ENCODE results near the gene MREG. TPM values are rescaled to one million over a fixed set of nuclear protein-coding genes. Genes with fewer than 3 reads are reported as not detected.

MREG gene
- total and polyA plus RNA-seq, 9 of the 15 experiments (the other 6 are each of a cell fraction or from before 2014, with no cell fraction given): 0.77 to 3.8 (median 2.3) TPM

DNA sequence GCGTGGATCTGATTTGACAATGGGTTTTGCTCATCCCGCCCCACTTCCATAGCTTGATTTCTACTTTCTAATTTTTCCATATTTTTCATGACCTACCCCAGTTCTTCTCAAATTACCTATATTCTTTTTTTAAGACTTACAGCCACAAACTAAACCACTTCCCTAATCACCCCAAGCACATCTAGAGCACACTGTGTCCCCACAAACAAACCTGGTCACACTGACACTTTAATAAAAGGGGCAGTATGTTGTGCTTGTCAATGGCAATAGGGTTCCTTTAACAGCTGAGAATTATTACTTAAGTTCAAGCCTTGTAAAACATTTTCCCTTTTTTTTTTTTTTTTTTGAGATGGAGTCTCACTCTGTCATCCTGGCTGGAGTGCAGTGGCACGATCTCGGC, 47.1 kb downstream of the MREG start:
- Histone ChIP-seq H3K27ac (ENCODE audit: extremely low read depth, low read depth, low read length) (peak overlapping the region; percentile 15; the same call in 2 of the 3 replicates), H3K79me2 (ENCODE audit: control insufficient read depth, insufficient read depth, low read length) (no peaks in the 10 kb centered on the region), H3K9me1 (ENCODE audit: control insufficient read depth, insufficient read depth, low read length) (no peaks in the 10 kb centered on the region), H3K27me3 (ENCODE audit: control insufficient read depth in 2 of 2, insufficient read depth in 2 of 2, low read length in 2 of 2) (no peaks in the 10 kb centered on the region), H2AFZ (ENCODE audit: low read depth, low read length) (no peak overlapping the region), H3K36me3 (ENCODE audit: control insufficient read depth, insufficient read depth, low read length) (no peaks in the 10 kb centered on the region; the same call in 2 of the 3 replicates), H4K20me1 (replicated peaks; ENCODE audit: control insufficient read depth, insufficient read depth, low read length) (no peaks in the 10 kb centered on the region), H3K4me2 (ENCODE audit: insufficient read depth, low read length) (peak overlapping the region; percentile 26; the same call in 1 of the 2 replicates), H3K4me1 (replicated peaks in 1 of 2; ENCODE audit: control insufficient read depth in 2 of 2, insufficient read depth in 2 of 2, low read length in 2 of 2) (peaks cover 7 to 19% of the 10 kb centered on the region in 2 experiments; a peak in 4 of 5 replicates), H3K9ac (ENCODE audit: insufficient read depth in 1 of 2, low read depth in 2 of 2, low read length in 2 of 2) (peak overlapping the region in 1 of 2 experiments; percentile 22; a peak in 1 of 4 replicates), H3K4me3 (no peak overlapping the region), H3K9me3 (replicated peaks; ENCODE audit: control insufficient read depth, insufficient read depth, low read depth, low read length) (no peaks in the 10 kb centered on the region)
- 41% methylated on average over 2 of the region's 4 CpGs for WGBS (ENCODE audit: insufficient coverage, low coverage, missing lambda C conversion rate)
- ChIA-PET CTCF (ENCODE audit: low intra/inter-chr PET ratio) (no interaction called here), POLR2A (interaction anchor here (0.8 kb wide), 1 partner anchor 31 kb away, joined by 3 read pairs; no protein-coding TSS in a partner anchor)
- DNase-seq (ENCODE audit: extremely low read depth in 1 of 4, low spot score in 3 of 4) (no peak), FAIRE-seq (no peak), ATAC-seq (peak; percentile 52)
- intact Hi-C loops (cut with micrococcal nuclease): loop anchor here (5.0 kb wide), 1 partner anchor 46 kb away; the partner anchor contains the start of gene MREG
- in situ Hi-C loops (cut with MboI): no loop called here
- BruUV-seq (replicated peaks): no TSS peak
- TF ChIP-seq MLLT1 (IDR thresholded peaks at IDR 0.05): no peak
- no peak for TF ChIP-seq TCF3 (CRISPR knock-in tag; IDR thresholded peaks at IDR 0.05)
- TF ChIP-seq, protein P1, sequence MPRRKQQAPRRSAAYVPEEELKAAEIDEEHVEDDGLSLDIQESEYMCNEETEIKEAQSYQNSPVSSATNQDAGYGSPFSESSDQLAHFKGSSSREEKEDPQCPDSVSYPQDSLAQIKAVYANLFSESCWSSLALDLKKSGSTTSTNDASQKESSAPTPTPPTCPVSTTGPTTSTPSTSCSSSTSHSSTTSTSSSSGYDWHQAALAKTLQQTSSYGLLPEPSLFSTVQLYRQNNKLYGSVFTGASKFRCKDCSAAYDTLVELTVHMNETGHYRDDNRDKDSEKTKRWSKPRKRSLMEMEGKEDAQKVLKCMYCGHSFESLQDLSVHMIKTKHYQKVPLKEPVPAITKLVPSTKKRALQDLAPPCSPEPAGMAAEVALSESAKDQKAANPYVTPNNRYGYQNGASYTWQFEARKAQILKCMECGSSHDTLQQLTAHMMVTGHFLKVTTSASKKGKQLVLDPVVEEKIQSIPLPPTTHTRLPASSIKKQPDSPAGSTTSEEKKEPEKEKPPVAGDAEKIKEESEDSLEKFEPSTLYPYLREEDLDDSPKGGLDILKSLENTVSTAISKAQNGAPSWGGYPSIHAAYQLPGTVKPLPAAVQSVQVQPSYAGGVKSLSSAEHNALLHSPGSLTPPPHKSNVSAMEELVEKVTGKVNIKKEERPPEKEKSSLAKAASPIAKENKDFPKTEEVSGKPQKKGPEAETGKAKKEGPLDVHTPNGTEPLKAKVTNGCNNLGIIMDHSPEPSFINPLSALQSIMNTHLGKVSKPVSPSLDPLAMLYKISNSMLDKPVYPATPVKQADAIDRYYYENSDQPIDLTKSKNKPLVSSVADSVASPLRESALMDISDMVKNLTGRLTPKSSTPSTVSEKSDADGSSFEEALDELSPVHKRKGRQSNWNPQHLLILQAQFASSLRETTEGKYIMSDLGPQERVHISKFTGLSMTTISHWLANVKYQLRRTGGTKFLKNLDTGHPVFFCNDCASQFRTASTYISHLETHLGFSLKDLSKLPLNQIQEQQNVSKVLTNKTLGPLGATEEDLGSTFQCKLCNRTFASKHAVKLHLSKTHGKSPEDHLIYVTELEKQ (CRISPR knock-in tag; IDR thresholded peaks at IDR 0.05): no peak
- no peak for TF ChIP-seq ZNF165 (CRISPR knock-in tag; IDR thresholded peaks at IDR 0.05; ENCODE audit: borderline replicate concordance)
- no peak for TF ChIP-seq TEAD4 (IDR thresholded peaks at IDR 0.05; ENCODE audit: low read length)
- TF ChIP-seq TEAD4 (CRISPR knock-in tag; IDR thresholded peaks at IDR 0.05; ENCODE audit: borderline replicate concordance): no peak
- no peak for TF ChIP-seq RFX5 (IDR thresholded peaks at IDR 0.05; ENCODE audit: low read depth, low read length)
- TF ChIP-seq ZFPM2 (CRISPR knock-in tag; IDR thresholded peaks at IDR 0.05): no peak
- TF ChIP-seq SUPT5H (IDR thresholded peaks at IDR 0.05): no peak
- TF ChIP-seq SPI1 (IDR thresholded peaks at IDR 0.05; ENCODE audit: borderline replicate concordance, low read depth, low read length): peak; percentile 35; the same call in 1 of the 2 replicates

Data from K562 (cell line).